RWPE2 (cell line): Measurements from ENCODE around the gene PAX8.

Experiments used
- ATAC-seq: fragments of 200-7000 bp; cut with Tn5 transposase; 3 replicates; pipeline ENCODE4 v1.9.1; 2021; ENCODE audit warnings: low read depth
- DNase-seq: peaks from one replicate; pipeline ENCODE4 v3.0.0-alpha.2; 2020; ENCODE audit warnings: low spot score
- H3K27ac ChIP-seq: fragments of 450-650 bp; 2 replicates; pipeline ENCODE4 v1.5.1; 2017; ENCODE audit warnings: mild to moderate bottlenecking; ENCODE audit not compliant: poor library complexity, severe bottlenecking
- H3K27me3 ChIP-seq: fragments of 250-450 bp; sonication (Bioruptor Pico); 2 replicates; pipeline ENCODE4 v1.5.1; 2021; ENCODE audit warnings: mild to moderate bottlenecking, moderate library complexity; ENCODE audit not compliant: insufficient read depth, poor library complexity, severe bottlenecking
- H3K36me3 ChIP-seq: fragments of 250-450 bp; sonication (Bioruptor Pico); 2 replicates; pipeline ENCODE4 v1.5.1; 2020; ENCODE audit warnings: low read depth, mild to moderate bottlenecking, moderate library complexity
- H3K4me1 ChIP-seq: fragments of 250-450 bp; sonication (Bioruptor Pico); 2 replicates; pipeline ENCODE4 v1.5.1; 2021; ENCODE audit warnings: mild to moderate bottlenecking, moderate library complexity; ENCODE audit not compliant: insufficient read depth, poor library complexity, severe bottlenecking
- H3K4me3 ChIP-seq: fragments of 250-450 bp; sonication (Bioruptor Pico); 2 replicates; pipeline ENCODE4 v1.5.1; 2021; ENCODE audit warnings: mild to moderate bottlenecking, moderate library complexity; ENCODE audit not compliant: severe bottlenecking
- H3K9me3 ChIP-seq: fragments of 250-450 bp; sonication (Bioruptor Pico); 2 replicates; pipeline ENCODE4 v1.5.1; 2021; ENCODE audit warnings: mild to moderate bottlenecking, moderate library complexity; ENCODE audit not compliant: severe bottlenecking
- CTCF ChIP-seq: fragments of 450-650 bp; IDR thresholded peaks from one replicate; pipeline ENCODE4 v1.5.1; 2017; ENCODE audit warnings: mild to moderate bottlenecking, moderate library complexity; ENCODE audit not compliant: poor library complexity, severe bottlenecking

The PAX8 gene

GRCh38 chr2:113283704-113284284 is 5.1 kb upstream of the PAX8 start:
- Histone ChIP-seq H3K27me3 (no peaks in the 10 kb centered on the region), H3K9me3 (no peaks in the 10 kb centered on the region), H3K36me3 (no peaks in the 10 kb centered on the region), H3K4me1 (peaks cover 28% of the 10 kb centered on the region), H3K4me3 (no peak overlapping the region), H3K27ac (peak overlapping the region; percentile 98)
- ATAC-seq (peak; percentile 97), DNase-seq (peak; percentile 96)
- no peak for TF ChIP-seq CTCF

- ATAC-seq, result peak; percentile 26
- H3K4me1 ChIP-seq, result peaks cover 28% of the 10 kb centered on the region
- DNase-seq, result peak; percentile 79
- peak; percentile 51 for TF ChIP-seq CTCF
- no peaks in the 10 kb centered on the region for H3K36me3 ChIP-seq
- peak overlapping the region; percentile 98 for H3K27ac ChIP-seq
- no peak overlapping the region for H3K4me3 ChIP-seq
- H3K9me3 ChIP-seq, result no peaks in the 10 kb centered on the region
- no peaks in the 10 kb centered on the region for H3K27me3 ChIP-seq
These were observed 4.2 kb upstream of the PAX8 start for GRCh38 chr2:113282747-113283533.

- no peaks in the 10 kb centered on the region for H3K9me3 ChIP-seq
- ATAC-seq, result no peak
- H3K27ac ChIP-seq, result peak overlapping the region; percentile 98
- H3K27me3 ChIP-seq, result no peaks in the 10 kb centered on the region
- DNase-seq, result no peak
- H3K4me1 ChIP-seq, result peaks cover 28% of the 10 kb centered on the region
- no peak for TF ChIP-seq CTCF
- H3K36me3 ChIP-seq, result no peaks in the 10 kb centered on the region
- no peak overlapping the region for H3K4me3 ChIP-seq
These were observed 3.4 kb upstream of the PAX8 start for GRCh38 chr2:113281910-113282746.

DNA sequence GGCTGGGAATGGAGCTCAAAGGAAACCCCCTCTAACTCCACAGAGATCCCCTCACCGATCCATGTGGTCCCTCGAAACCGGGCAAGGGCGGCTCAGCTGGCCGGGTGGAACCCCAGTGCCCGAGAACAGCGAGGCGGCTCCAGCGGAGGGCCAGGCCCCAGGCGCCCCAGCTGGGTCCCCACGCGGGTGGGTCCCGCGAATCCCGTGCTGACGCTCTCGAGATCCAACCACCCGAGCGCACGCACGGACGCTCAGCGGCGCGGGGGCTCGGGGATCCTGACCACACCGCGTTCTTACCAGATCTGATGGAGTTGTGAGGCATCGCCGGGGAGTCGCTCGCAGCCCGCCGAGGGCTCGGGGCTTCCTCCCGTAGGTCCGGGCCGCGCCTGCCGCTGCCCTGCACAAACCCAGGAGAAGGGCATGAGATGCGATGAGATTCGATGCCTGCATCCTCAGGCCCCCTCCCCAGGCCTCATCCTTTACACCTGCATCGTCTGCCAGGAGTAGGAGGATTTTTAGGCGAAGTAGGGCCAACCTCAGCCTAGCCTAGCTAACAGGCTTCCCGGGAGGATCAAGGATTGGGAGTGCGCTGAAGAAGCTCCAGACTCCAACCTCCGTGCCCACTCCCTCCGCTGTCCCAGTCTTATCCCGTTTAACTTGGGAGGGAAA is 514 bp downstream of the PAX8 start:
- TF ChIP-seq CTCF, result no peak
- H3K27ac ChIP-seq, result no peak overlapping the region

More for the DNA sequence above, 514 bp downstream of the PAX8 start:
- Histone ChIP-seq H3K36me3 (no peaks in the 10 kb centered on the region), H3K27me3 (no peaks in the 10 kb centered on the region), H3K4me1 (peaks cover 12% of the 10 kb centered on the region), H3K4me3 (no peak overlapping the region), H3K9me3 (no peaks in the 10 kb centered on the region)
- DNase-seq (no peak), ATAC-seq (no peak)
